Keratinocyte (primary cell): ENCODE data around the gene COX5A.

ENCODE experiments used
- CTCF ChIP-seq, 3 experiments: IDR thresholded peaks in 1 of 3; conservative IDR thresholded peaks in 1 of 3; optimal IDR thresholded peaks in 1 of 3; 2 replicates in 2 of 3; 3 replicates in 1 of 3; pipeline versions ENCODE3 to v1.5.1; 2011; ENCODE audit warnings: low read length in 3 of 3, mild to moderate bottlenecking in 3 of 3, moderate library complexity in 2 of 3, control low read depth in 1 of 3, inconsistent platforms in 1 of 3; ENCODE audit not compliant: insufficient read depth in 2 of 3; ENCODE audit errors: extremely low read depth in 1 of 3
- EZH2 ChIP-seq: IDR thresholded peaks from one replicate; pipeline ENCODE4 v1.6.1; 2012; ENCODE audit warnings: inconsistent platforms, mild to moderate bottlenecking, low read length, moderate library complexity

DNA sequence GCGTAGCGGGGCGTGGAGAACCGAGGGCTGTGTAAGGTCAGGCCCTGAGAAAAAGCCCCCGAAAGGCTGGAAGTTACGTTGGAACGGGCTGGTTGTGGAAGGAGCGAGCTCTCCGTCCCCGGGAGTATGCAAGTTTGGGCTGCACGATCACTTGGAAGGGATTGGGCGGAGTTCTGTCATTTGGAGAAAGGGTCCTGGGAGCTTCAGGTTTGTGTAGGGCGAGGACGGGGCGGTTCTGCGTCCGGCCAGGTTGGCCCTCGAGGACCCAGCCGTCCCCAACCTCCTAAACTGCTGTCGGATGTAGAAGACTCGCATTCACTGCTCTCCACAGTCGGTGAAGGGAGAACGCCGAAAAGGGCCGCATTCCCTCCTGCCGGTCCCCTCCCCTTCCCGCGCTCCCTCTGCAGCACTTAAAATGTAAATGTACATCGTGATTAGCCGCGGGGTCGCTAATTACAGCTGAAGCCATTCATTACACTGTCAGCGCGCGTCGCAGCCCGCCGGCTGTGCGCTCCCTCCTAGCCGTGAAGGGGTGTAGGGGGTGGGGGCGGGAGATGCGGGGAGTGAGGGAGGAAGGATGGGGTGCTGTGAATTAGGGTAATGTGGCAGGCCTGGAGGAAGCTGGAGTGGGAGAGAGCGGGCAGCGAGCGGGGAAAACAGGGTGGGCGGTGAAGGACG is 21.2 kb upstream of the COX5A start:
- no peak for TF ChIP-seq CTCF (optimal IDR thresholded peaks at IDR 0.05 in 1 of 3, IDR thresholded peaks at IDR 0.05 in 1 of 3, conservative IDR thresholded peaks at IDR 0.05 in 1 of 3; ENCODE audit: extremely low read depth in 1 of 3, insufficient read depth in 2 of 3, low read length in 3 of 3)
- peak; percentile 97 for TF ChIP-seq EZH2
